Measurements from ENCODE around the gene LY6G6D.

Gene LY6G6D

GRCh38 chr6:31762878-31763618, 47.9 kb downstream of the LY6G6D start:
- no peak for TF ChIP-seq CTCF (IDR thresholded peaks at IDR 0.05; ENCODE audit: extremely low read depth, insufficient read depth, missing control alignments)
- DNase-seq (ENCODE audit: low spot score): no peak
- in situ Hi-C loops (cut with MboI; ENCODE audit: low pct_unique_long_range_greater_than_20kb, low sequenced_read_pairs, unreplicated experiment): no loop called here

GRCh38 chr6:31763619-31763940, 48.4 kb downstream of the LY6G6D start:
- no peak for TF ChIP-seq CTCF (IDR thresholded peaks at IDR 0.05; ENCODE audit: extremely low read depth, insufficient read depth, missing control alignments)
- in situ Hi-C loops (cut with MboI; ENCODE audit: low pct_unique_long_range_greater_than_20kb, low sequenced_read_pairs, unreplicated experiment): no loop called here

DNA sequence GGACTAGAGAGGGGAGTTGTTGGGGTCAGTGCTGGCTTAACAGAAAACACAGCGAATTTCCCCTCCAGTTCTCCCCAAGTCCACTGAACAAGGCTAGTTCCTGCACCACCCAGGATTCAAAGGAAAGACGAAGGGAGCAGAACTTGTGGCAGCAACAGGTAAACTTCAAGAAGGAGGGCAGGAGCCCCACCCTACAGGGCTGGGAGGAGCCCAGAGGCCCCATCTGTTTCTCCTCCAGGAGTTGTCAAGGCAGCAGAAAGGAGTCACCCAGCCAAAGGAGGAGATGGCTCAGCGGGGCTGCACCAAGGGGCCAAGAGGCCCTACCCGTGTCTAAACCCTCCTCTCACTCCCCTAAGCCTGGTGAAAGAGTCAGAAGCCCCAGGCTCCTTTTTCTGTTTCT, 49.0 kb downstream of the LY6G6D start:
- no peak for TF ChIP-seq CTCF (IDR thresholded peaks at IDR 0.05; ENCODE audit: extremely low read depth, insufficient read depth, missing control alignments)
- DNase-seq (ENCODE audit: low spot score): no peak
- in situ Hi-C loops (cut with MboI; ENCODE audit: low pct_unique_long_range_greater_than_20kb, low sequenced_read_pairs, unreplicated experiment): no loop called here

More at GRCh38 chr6:31763619-31763940, 48.4 kb downstream of the LY6G6D start:
- no peak for DNase-seq (ENCODE audit: low spot score)

GRCh38 chr6:31765559-31765909, 50.4 kb downstream of the LY6G6D start:
- in situ Hi-C loops (cut with MboI; ENCODE audit: low pct_unique_long_range_greater_than_20kb, low sequenced_read_pairs, unreplicated experiment): no loop called here

GRCh38 chr6:31765910-31766794, 51.0 kb downstream of the LY6G6D start:
- no peak for DNase-seq (ENCODE audit: low spot score)
- no peak for TF ChIP-seq CTCF (IDR thresholded peaks at IDR 0.05; ENCODE audit: extremely low read depth, insufficient read depth, missing control alignments)
- in situ Hi-C loops (cut with MboI; ENCODE audit: low pct_unique_long_range_greater_than_20kb, low sequenced_read_pairs, unreplicated experiment): no loop called here

More at GRCh38 chr6:31765559-31765909, 50.4 kb downstream of the LY6G6D start:
- no peak for TF ChIP-seq CTCF (IDR thresholded peaks at IDR 0.05; ENCODE audit: extremely low read depth, insufficient read depth, missing control alignments)
- no peak for DNase-seq (ENCODE audit: low spot score)

DNA sequence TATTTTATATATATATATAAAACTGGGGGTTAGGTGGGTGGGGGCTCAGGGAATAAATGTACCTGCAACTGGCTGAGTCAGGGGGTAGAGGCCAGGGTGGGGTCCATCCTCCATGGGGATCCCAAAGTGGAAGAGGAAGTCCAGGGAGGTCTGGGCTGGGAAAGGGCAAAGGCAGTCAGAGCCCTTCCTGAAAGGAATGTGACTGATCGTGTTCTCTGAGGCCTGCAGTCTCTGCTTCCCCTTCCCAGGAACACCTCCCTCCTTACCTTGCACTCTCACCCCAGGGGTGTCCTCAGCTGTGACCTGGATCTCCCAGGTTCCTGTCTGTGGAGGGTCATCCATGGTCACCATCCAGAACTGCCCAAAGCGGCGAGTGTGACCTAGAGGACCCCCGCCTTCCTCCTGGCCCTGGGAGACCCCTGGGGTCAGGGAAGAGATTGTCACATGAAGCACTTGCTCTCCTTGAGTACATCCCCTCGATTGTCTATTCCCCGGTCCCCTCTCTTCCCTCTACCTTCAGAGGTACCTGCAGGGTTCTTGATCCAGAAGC, 52.0 kb downstream of the LY6G6D start:
- in situ Hi-C loops (cut with MboI; ENCODE audit: low pct_unique_long_range_greater_than_20kb, low sequenced_read_pairs, unreplicated experiment): no loop called here
- no peak for DNase-seq (ENCODE audit: low spot score)
- no peak for TF ChIP-seq CTCF (IDR thresholded peaks at IDR 0.05; ENCODE audit: extremely low read depth, insufficient read depth, missing control alignments)
